ENCODE results near the gene SLC31A2.
"Not testable (repeated sequence)": the region's sequence is repeated elsewhere in the genome, so short reads cannot be mapped to it uniquely, and the experiment has no call there.

Gene SLC31A2

DNA sequence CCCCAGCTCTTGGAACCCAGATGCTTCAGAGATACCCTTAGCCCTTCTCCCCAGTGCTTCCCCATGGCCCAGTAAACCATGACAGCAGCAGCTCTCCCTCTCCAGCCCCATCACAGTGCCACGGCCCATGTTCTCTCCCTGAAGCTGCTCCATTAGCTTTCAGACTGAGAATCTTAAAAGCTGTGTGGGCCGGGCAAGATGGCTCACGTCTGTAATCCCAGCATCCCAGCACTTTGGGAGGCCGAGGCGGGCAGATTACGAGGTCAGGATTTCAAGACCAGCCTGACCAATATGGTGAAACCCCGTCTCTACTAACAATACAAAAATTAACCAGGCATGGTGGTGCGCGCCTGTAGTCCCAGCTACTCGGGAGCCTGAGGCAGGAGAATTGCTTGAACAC, 1.2 kb upstream of the SLC31A2 start:
- not testable (repeated sequence) for DNase-seq (ENCODE audit: low read depth in 1 of 2, low spot score in 1 of 2)

DNA sequence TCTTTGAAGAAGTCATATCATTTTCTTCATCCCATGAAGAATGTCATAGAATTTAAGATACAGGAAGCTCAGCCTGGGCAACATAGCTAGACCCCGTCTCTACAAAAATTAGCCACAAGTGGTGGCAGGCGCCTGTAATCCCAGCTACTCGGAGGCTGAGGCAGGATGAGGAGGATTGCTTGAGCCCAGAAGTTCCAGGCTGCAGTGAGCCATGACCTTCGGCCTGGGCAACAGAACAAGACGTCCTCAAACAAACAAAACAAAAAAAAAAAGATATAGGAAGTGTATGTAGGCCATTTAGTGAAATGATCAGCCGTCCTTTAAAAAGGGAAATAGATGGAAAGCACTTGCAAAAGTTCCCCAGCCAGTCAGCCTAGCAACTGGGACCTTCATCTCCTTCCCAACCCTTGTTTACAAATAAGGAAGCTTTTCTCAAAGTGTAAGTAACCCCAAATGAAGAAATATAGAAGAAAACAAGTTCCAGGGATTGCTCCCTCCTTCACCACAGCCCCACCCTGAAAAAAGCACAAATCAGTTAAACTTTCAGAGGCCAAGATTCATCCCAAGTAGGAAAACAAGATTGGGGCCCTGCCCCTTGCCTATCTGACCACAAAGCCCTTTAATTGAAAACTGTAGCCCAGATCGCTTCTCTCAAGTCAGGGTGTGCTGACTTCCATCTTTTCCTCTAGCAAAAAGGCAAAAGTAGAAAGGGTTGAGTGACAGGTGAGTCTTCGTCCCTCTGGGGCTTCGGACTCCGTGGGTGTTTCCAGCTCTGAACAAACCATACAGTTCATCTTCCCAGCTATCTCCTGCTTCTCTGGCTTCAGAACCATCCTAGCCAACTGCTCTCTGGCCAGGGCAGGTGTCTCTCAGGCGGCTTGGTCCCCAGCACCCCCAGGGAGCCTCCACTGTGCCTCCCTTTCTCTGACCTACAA, 1.2 kb downstream of the SLC31A2 start:
- no peak for DNase-seq (ENCODE audit: low read depth in 1 of 2, low spot score in 1 of 2)

DNA sequence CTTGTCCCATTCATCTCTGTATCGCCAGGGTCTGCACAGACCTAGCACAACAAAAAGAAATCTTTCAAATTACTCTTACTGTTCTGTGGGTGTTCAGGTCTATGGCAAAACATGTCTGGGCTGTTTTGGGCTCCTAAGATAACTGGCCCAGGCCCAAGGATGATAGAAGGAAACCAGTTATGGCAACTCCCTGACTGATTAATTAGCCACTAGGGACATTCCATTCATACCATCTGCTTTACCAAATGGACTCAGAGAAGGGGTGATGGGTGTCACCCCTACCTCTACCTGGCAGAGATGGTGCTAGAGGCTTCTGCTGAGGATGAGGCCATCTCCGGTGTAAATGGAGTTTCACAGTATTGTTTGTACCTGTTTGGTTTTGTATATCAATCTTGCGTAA, 1.9 kb downstream of the SLC31A2 start:
- DNase-seq (ENCODE audit: low read depth in 1 of 2, low spot score in 1 of 2): no peak

DNA sequence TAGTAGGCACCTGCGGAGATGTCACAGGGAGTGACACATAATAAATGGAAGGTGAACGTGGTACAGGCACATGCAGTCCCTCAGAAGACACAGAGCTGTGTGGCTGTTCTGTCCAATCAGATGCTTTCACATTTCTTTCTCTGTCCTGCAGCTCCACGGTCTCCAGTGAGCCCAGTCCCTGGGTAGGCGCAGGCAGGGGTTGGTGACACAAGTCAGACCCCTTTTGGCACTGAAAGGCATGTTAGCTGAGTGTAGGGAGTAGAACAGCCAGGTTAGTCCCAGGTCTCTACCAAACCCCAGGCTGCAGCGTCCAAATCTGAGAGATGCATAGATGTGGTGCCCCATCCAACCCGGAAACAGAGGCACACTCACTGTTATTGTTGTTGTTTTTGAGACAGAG, 2.8 kb downstream of the SLC31A2 start:
- no peak for DNase-seq (ENCODE audit: low read depth in 1 of 2, low spot score in 1 of 2)

DNA sequence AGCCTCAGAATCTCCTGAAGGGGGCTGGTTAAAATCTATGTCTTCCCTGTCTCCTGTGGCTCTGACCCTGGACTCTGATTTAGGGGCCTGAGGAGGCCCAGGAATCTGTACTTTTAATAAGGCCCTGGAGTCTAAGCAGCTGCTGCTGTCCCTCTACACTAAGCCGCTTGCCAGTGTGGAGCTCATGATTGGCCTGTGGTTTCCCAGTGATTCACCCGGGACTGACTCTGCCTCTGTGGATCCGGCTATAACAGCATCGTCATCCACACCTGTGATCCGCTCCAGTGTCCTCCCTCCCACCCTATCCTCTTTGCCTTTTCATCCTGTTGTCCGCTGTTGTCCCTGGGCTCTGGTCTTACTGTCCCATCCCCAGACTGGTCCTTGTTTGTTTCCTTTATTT, 3.7 kb downstream of the SLC31A2 start:
- DNase-seq (ENCODE audit: low read depth in 1 of 2, low spot score in 1 of 2): no peak

DNA sequence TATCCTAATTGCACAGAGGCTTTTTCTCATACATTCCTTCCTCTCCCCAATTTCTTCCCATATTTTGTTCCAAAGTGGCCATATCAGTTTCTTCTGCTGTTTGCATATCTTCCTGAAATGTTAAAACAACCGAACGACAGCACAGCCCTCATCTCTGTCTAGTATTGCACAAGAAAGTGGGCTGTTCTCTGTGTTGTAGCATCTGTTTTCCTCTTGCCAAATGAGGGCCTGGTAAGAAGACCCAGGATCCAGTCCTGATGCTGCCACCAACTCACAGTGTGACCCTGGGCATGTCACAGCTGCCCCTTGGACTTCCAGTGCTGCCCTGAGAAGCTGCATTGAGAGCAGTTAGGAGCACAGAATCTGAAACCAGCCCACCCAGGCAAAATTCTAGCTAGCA, 4.1 kb downstream of the SLC31A2 start:
- no peak for DNase-seq (ENCODE audit: low read depth in 1 of 2, low spot score in 1 of 2)

DNA sequence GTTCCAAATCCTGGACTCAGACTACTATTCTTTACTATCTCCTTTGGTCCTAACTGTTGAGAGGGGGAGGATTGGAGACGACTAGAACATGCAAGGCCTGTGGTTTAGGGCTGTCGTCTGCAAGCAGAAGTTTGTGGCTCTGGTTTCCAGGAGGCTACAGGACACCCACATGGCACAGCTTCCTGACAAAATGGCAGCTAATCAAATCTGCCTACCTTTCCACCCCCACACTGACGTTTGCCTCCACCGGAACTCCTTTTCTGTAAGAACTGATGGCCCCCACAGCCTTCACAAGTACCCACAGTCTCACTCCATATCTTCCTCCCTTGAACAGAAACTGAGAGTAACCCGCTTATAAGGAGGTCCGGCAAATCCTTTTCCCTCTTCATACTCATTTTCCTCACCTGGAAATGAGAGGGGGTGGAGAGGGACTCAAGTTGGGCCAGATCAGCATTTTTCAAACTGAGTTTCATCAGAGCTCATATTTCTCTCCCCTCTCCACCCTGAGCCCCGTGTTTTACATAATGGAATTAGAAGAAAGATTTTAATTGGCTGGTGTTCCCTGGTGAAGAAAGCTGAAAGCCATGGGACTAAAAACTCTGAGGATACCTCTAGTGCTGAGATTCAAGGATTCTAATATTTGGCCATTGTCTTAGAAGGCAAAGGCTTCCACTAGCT, 5.2 kb downstream of the SLC31A2 start:
- no peak for DNase-seq (ENCODE audit: low read depth in 1 of 2, low spot score in 1 of 2)

DNA sequence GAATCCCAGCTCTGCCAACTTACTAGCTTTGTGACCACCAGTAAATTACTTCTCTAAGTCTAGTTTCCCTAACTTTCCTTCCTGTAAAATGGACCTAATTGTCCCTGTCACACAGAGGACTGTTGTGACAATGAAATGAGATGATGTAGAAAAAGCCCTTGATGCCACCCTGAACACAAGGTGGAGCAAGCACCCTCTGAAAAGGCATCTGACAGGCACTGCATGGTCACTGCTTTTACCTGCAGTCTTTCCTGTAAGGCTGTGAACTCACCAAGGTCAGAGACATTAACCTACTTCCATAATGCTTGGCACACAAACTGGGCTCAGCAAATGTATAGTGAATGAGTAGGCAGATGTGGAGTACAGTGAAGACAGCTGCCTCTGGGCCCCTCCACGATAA, 6.1 kb downstream of the SLC31A2 start:
- no peak for DNase-seq (ENCODE audit: low read depth in 1 of 2, low spot score in 1 of 2)

DNA sequence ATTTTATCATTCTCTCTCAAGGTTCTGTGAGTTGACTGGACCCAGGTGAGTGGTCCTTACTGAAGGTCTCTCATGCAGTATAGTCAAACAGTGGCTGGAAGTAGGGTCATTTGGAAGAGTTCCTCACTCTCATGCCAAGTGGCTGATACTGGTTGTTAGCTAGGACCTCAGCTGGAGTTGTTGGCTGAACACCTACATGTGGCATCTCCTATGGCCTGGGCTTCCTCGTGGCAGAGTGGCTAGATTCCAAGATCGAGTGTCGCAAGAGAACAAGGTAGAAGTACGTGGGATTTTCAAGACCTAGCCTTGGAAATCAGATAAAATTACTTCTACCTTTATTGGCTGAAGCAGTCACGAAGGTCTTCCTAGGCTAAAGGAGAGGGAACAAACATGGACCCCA, 7.6 kb downstream of the SLC31A2 start:
- DNase-seq (ENCODE audit: low read depth in 1 of 2, low spot score in 1 of 2): no peak

DNA sequence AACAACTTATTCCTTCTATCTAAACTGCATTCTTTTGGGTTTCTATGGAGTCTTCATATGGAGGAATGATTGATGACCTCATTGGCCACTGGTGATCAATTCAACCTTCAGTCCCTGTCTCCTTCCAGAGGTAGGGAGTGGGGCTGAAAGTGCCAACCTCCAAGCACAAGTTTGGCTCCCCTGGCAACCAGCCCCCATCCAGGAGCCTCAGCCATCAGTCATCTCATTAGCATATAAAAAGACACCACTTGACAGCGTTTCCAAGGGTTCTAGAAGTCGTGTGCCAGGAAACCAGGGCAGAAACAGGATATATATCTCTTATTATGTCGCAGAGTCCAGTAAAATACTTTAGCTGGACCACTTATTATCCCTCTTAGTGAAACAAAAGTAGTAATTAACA, 9.8 kb downstream of the SLC31A2 start:
- DNase-seq (ENCODE audit: low read depth in 1 of 2, low spot score in 1 of 2): no peak

DNA sequence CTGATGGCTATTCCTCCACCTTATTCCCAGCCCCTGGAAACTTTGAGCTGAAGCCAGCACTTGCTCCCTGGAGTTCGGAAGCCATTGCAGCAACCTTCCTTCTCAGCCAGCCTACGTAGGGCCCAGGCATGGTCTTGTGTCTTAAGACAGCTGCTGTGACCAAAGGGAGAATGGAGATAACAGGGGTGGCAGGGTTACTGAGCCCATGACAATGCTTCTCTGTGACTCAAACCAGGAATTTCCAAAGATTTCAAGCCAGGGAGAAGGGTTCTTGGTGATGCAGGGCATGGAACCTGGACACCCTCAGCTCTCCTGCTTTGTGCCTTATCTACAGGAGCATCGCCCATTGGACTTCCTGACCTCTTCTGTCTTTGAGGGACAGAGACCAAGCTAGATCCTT, 12.2 kb downstream of the SLC31A2 start:
- no peak for DNase-seq (ENCODE audit: low read depth in 1 of 2, low spot score in 1 of 2)

DNA sequence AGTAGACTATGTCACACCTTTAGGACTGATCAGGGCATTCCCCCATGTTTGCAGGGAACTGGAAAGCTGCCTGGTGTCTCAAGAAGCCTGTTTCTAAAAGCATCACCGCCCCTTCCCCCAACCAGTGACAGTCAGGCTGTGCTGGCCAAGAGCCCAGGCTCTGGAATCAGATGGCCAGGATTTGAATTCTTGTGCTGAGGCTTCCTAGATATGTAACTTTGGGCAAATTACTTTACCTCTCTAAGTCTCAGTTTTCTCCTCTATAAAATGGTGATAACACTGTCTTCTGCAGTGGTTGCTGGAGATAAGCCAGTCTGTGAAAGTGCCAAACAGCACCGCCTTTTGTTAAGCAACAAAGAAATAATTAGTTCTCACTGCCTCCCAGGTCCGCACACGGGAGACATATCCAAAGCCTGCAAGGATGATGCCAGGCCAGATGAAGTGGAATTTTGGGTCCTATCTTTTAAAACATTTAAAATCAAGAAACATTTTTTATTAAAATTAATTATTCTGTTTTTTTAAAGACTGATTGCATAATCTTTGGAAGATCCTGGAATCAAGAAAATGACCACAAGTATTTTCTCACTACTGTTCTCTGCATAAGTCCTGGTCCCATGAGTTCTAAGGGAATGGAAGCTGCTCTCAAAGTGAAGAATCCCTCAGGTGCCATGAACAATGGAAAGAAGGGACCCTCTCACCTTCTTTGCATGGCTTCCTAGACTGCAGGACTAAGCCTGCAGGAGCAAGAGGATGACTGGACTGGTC, 13.9 kb downstream of the SLC31A2 start:
- no peak for DNase-seq (ENCODE audit: low read depth in 1 of 2, low spot score in 1 of 2)

DNA sequence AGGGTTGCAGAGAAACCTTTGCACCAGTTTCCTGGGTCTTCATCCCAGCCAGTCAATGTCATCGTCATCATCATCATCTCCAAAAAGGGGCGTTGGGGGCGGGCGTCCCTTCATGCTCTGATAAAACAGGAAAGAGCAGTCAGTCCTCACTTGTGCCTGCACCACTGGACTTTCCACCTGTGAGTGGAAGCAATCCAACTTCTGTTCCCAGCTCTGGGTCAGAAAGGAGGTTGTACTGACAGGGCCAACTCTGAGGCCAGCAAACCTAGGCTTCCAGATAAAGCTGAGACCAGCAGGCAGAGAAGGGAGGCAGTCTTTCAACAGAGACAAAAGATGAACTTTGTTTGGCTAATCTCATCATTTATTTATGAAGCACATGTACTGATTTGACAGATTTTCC, 15.2 kb downstream of the SLC31A2 start:
- DNase-seq (ENCODE audit: low read depth in 1 of 2, low spot score in 1 of 2): no peak

DNA sequence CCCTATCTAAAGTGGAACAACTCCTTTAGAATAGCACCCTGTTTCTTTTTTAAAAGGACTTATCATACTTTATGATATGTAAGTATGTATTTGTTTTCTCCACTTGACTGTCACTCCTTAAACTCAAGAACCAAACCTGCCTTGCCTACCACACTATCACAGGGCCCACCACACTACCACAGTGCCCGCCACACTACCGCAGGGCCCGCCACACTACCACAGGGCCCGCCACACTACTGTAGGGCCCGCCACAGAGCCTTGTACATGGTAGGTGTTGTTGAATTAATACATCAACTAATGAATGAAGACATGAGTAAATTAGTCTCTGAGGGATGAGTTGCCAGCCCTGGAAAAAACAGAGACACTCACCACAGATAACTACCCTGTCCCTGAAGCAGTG, 18.0 kb downstream of the SLC31A2 start:
- no peak for DNase-seq (ENCODE audit: low read depth in 1 of 2, low spot score in 1 of 2)

DNA sequence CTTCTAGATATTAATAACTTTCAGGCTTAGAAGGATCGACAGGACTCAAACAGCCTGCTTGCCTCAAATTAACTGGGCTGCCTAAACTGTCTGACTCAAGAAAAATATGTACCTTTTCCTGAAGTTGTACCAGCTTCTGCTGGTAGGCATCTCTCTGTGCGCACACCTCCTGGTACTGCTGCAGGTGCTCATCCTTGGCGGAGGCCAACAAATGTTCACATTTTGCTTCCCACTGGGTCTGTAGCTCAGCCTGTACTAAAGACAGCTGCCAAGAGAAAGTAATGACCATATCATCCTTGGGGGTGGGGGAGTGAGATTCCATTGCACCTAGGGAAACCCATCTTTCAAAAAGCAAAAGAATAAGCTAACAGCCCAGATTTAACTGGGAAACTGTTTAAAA, 22.5 kb downstream of the SLC31A2 start:
- no peak for DNase-seq (ENCODE audit: low read depth in 1 of 2, low spot score in 1 of 2)

DNA sequence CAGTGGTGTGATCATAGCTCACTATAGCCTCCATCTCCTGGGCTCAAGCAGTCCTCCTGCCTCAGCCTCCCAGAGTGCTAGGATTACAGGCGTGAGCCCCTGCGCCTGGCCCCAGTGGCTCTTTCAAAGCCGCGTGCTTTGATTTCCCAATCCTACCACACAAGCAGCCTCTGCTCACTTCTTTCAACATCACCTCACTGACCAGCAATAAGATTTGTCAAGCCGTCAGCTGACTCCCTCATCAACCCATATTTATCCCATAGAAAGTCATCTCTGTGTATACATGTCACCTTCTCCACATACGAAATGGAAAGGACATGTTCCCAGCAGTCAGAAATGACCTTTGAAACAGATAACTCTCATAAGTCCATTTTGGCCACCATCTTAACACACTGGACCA, 26.0 kb downstream of the SLC31A2 start:
- DNase-seq (ENCODE audit: low read depth in 1 of 2, low spot score in 1 of 2): no peak

DNA sequence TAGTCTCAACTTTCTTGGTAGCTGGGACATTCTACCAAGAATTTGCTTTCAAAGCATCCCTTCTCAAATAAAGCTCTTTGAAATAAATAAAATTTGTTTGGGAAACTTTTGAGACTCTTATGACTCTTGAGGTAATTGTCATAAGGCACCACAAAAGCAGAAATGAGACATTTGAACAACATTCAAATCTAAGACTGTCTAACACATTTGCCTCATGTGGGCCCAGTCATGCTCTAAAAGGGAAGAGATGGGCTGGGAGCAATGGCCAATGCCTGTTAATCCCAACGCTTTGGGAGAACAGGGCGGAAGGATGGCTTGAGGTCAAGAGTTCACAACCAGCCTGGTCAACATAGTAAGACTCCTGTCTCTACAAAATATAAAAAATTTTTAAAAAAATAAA, 26.4 kb downstream of the SLC31A2 start:
- no peak for DNase-seq (ENCODE audit: low read depth in 1 of 2, low spot score in 1 of 2)

DNA sequence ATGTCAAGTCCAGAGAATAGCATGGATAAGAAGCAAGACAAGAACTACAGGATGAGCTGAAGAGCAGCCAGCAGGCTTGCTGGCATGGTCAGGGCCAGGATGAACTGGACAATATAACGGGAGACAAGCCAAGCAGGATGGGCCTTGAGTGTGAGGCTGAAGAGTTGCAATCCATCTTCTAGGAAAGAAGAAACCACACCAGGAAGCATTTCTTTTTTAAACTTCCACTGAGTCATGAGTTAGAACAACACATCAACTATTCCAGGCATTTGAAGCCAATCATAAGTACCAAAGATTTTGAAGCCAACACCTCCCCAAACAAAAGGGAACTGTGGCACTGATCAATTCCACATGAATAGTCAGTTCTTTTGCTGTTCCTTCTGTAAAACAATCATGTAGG, 27.3 kb downstream of the SLC31A2 start:
- no peak for DNase-seq (ENCODE audit: low read depth in 1 of 2, low spot score in 1 of 2)

DNA sequence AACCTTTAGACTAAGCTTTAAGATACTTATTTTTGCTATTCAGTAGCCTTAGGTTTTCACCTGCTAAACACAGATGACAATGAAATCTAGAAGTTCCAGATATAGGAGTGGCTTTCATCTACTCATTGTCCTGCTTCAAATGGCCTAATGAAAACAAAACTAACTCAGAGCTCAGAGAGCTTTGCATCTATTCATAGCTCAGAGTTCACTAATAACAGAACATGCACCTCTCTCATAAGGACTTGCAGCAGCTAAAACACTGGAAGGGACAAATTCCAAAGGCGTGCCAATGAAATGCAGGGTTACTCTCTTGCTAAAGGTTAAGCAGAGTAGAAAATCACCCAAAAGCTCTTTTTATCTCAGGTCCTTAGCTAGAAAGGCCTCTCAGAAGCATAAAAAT, 29.0 kb downstream of the SLC31A2 start:
- no peak for DNase-seq (ENCODE audit: low read depth in 1 of 2, low spot score in 1 of 2)

DNA sequence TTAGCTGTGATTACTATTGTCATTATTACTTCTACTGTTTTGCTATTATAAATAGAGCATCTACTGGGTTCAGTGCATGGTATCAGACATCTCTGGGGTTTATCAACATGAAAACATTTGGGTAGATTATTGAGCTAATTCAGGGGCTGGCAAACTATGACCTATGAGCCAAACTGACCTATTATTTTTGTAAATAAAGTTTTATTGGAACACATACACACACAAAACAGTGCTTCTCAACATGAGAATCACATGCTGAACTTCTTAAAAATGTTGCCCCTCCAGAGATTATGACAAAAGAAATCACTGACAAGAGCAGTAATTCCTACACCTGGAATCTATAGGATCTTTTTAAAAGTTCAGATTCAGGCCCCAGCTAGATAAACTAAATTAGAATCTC, 30.4 kb downstream of the SLC31A2 start:
- DNase-seq (ENCODE audit: low read depth in 1 of 2, low spot score in 1 of 2): no peak

DNA sequence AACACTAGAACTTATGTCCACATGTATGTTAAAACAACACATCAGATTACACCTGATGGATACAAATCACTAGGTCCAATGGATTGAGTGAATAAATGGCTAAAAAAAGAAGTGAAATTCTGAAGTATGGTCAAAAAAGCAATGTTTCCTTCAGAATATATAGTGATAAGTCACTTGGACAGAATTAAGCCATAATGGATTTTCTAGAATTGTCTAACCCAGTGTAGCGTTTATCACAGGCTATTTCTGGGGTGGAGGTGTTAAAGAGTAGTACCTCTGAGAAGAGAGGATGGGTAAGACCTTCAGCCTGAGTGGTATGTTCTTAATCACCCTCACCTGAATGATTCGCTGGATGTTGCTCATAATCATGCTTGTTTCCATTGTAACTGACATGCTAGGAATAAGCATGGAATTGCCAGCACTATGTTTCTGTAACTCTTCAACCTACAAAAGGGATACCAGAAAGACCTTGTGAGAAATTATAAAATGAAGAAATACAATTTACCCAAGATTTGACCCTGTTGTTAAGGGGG, 33.2 kb downstream of the SLC31A2 start:
- no peak for DNase-seq (ENCODE audit: low read depth in 1 of 2, low spot score in 1 of 2)

DNA sequence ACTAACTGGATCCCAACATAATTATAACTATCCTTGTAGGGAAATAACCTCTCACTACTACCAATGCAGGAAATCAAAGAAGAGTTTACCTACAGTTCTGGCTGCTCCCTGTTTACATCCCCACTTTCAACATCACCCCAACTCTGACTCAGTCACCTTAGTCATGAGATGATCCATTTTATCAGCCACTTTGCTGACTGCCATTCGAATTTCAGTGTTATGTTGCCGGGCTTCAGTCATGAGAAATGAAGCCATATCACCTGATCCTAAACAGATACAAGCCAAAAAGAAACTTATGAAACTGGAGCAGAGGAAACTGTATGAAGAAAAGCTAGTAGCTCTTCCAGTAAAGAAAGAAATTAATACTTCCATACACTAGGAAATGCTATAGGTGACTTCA, 33.7 kb downstream of the SLC31A2 start:
- no peak for DNase-seq (ENCODE audit: low read depth in 1 of 2, low spot score in 1 of 2)
